Measurements from ENCODE around the gene LGALS9. TPM values are rescaled to one million over a fixed set of nuclear protein-coding genes. Genes with fewer than 3 reads are reported as not detected.

The LGALS9 gene
- total RNA-seq, 3 donors from 2014 or later: 217 to 573 (median 482) TPM

- H3K9me3 ChIP-seq: no peaks in the 10 kb centered on the region
- DNase-seq: peak in 1 of 3 donors; percentile 4
- ATAC-seq: no peak
- no peaks in the 10 kb centered on the region for H3K4me1 ChIP-seq (ENCODE audit: low read depth)
- TF ChIP-seq CTCF (IDR thresholded peaks at IDR 0.05): no peak
- no peaks in the 10 kb centered on the region for H3K36me3 ChIP-seq (ENCODE audit: low read depth)
- intact Hi-C loops (cut with DNase I, micrococcal nuclease): loop anchor here in 1 of 2 donors (10.0 kb wide), 1 partner anchor 87 kb away; no protein-coding TSS in a partner anchor
- H3K4me3 ChIP-seq: no peak overlapping the region
Observed at GRCh38 chr17:27667656-27668487, 36.9 kb downstream of the LGALS9 start.

GRCh38 chr17:27668488-27668823, 37.5 kb downstream of the LGALS9 start:
- no peak overlapping the region for H3K4me3 ChIP-seq
- DNase-seq: no peak
- no peak for TF ChIP-seq CTCF (IDR thresholded peaks at IDR 0.05)
- no peaks in the 10 kb centered on the region for H3K9me3 ChIP-seq
- H3K36me3 ChIP-seq (ENCODE audit: low read depth): no peaks in the 10 kb centered on the region
- ATAC-seq: no peak
- intact Hi-C loops (cut with DNase I, micrococcal nuclease): loop anchor here in 1 of 2 donors (10.0 kb wide), 1 partner anchor 86 kb away; no protein-coding TSS in a partner anchor
- no peaks in the 10 kb centered on the region for H3K4me1 ChIP-seq (ENCODE audit: low read depth)

GRCh38 chr17:27669136-27669535, 38.1 kb downstream of the LGALS9 start:
- Histone ChIP-seq H3K9me3 (no peaks in the 10 kb centered on the region), H3K4me3 (no peak overlapping the region), H3K36me3 (ENCODE audit: low read depth) (no peaks in the 10 kb centered on the region), H3K4me1 (ENCODE audit: low read depth) (no peaks in the 10 kb centered on the region)
- no peak for TF ChIP-seq CTCF (IDR thresholded peaks at IDR 0.05)
- DNase-seq (no peak), ATAC-seq (no peak)
- intact Hi-C loops (cut with DNase I, micrococcal nuclease): loop anchor here in 1 of 2 donors (10.0 kb wide), 1 partner anchor 86 kb away; no protein-coding TSS in a partner anchor

GRCh38 chr17:27669850-27670249, 38.9 kb downstream of the LGALS9 start:
- Histone ChIP-seq H3K4me3 (no peak overlapping the region), H3K4me1 (ENCODE audit: low read depth) (no peaks in the 10 kb centered on the region), H3K9me3 (no peaks in the 10 kb centered on the region), H3K36me3 (ENCODE audit: low read depth) (no peaks in the 10 kb centered on the region)
- intact Hi-C loops (cut with DNase I, micrococcal nuclease): loop anchor here in 1 of 2 donors (10.0 kb wide), 1 partner anchor 85 kb away; no protein-coding TSS in a partner anchor
- DNase-seq: no peak
- TF ChIP-seq CTCF (IDR thresholded peaks at IDR 0.05): no peak
- ATAC-seq: no peak

- intact Hi-C loops (cut with DNase I, micrococcal nuclease): no loop called here
- ATAC-seq (no peak), DNase-seq (no peak)
- no peaks in the 10 kb centered on the region for H3K36me3 ChIP-seq (ENCODE audit: low read depth)
- H3K4me3 ChIP-seq: no peak overlapping the region
- no peak for TF ChIP-seq CTCF (IDR thresholded peaks at IDR 0.05)
- H3K4me1 ChIP-seq (ENCODE audit: low read depth): no peaks in the 10 kb centered on the region
- no peaks in the 10 kb centered on the region for H3K9me3 ChIP-seq
Observed at GRCh38 chr17:27670791-27671590, 40.0 kb downstream of the LGALS9 start.
